Esophagus squamous epithelium (tissue), 4 donors: Measurements from ENCODE around the gene CXorf58.

ENCODE experiments used
- CTCF ChIP-seq, 6 experiments: fragments of 450-650 bp in 4 of 6; fragments of 200-600 bp in 2 of 6; sonication (generic) in 2 of 6; IDR thresholded peaks; one replicate each; pipeline ENCODE4 v1.5.1; 2016 to 2019; ENCODE audit warnings: antibody characterized with exemption in 6 of 6, mild to moderate bottlenecking in 4 of 6, moderate library complexity in 4 of 6
- POLR2A ChIP-seq, 4 donors: fragments of 450-650 bp; IDR thresholded peaks; one replicate each; pipeline ENCODE4 v1.6.1; 2017; ENCODE audit warnings: antibody characterized with exemption in 4 of 4, mild to moderate bottlenecking in 4 of 4, moderate library complexity in 3 of 4

DNA sequence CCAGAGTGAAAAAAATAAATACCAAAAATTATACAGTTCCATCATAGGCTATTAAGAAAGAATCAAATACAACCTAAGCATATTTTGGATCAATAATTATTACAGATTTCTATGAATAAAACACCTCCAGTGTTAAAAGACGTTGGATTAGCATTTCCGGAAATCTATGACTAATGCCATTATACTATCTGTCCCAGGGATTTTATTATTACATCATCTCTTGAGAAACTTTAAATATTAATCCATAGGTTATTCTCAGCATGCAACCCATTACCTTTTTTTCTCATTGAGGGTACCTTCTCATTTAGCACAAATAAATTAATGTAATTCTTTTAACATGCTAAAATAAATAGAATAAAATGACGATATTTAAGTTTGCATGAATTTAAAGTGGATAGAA, 44.6 kb downstream of the CXorf58 start:
- TF ChIP-seq POLR2A (IDR thresholded peaks at IDR 0.05) (no peak), CTCF (IDR thresholded peaks at IDR 0.05) (no peak)
